Measurements from ENCODE around the gene HCN1.
A peak's percentile ranks its signal among the peaks of the same experiment; 100 is the strongest.

GRCh38 chr5:45225571-45226031, 470.6 kb downstream of the HCN1 start:
- TF ChIP-seq CTCF (conservative IDR thresholded peaks at IDR 0.05; ENCODE audit: low read depth, low read length) = 0 out of 2 replicates have a peak, but pooled peaks have one; percentile 18
- TF ChIP-seq EZH2 (IDR thresholded peaks at IDR 0.05; ENCODE audit: borderline replicate concordance, low read depth, low read length, poor library complexity, severe bottlenecking) = no peak

All from A673 (cell line).